SW480 (cell line): ENCODE measurements around the gene TPSG1.
A peak's percentile ranks its signal among the peaks of the same experiment; 100 is the strongest.
"Not testable (repeated sequence)": the region's sequence is repeated elsewhere in the genome, so short reads cannot be mapped to it uniquely, and the experiment has no call there.

ENCODE experiments used
- DNase-seq: peaks from one replicate; pipeline ENCODE4 v3.0.0-alpha.2; 2016; ENCODE audit warnings: low spot score

The TPSG1 gene

GRCh38 chr16:1230471-1231212 is 5.6 kb upstream of the TPSG1 start:
- not testable (repeated sequence) for DNase-seq

- DNase-seq: not testable (repeated sequence)
Observed at GRCh38 chr16:1230084-1230470, 5.0 kb upstream of the TPSG1 start, which contains the start of gene TPSB2. Gene TPSB2 (minus strand): TSS chr16:1230184. CDS start chr16:1229951, 233 bp downstream.

GRCh38 chr16:1229476-1229875 is 4.4 kb upstream of the TPSG1 start:
- DNase-seq: not testable (repeated sequence)

- not testable (repeated sequence) for DNase-seq
Observed at GRCh38 chr16:1228227-1228626, 3.2 kb upstream of the TPSG1 start.

GRCh38 chr16:1226692-1227091 is 1.6 kb upstream of the TPSG1 start:
- DNase-seq: not testable (repeated sequence)

GRCh38 chr16:1225728-1226311 is 752 bp upstream of the TPSG1 start:
- DNase-seq: peak; percentile 41

GRCh38 chr16:1224558-1224957 is 510 bp downstream of the TPSG1 start:
- no peak for DNase-seq

- DNase-seq: no peak
Observed at GRCh38 chr16:1223355-1224214, 1.5 kb downstream of the TPSG1 start.

- DNase-seq: no peak
Observed at GRCh38 chr16:1222553-1223354, 2.3 kb downstream of the TPSG1 start.

GRCh38 chr16:1221628-1222552 is 3.2 kb downstream of the TPSG1 start:
- no peak for DNase-seq

- no peak for DNase-seq
Observed at GRCh38 chr16:1220841-1221627, 4.0 kb downstream of the TPSG1 start.

GRCh38 chr16:1220098-1220728 is 4.9 kb downstream of the TPSG1 start:
- DNase-seq: no peak

GRCh38 chr16:1218930-1219611 is 6.0 kb downstream of the TPSG1 start:
- no peak for DNase-seq

- DNase-seq: no peak
Observed at GRCh38 chr16:1218061-1218929, 6.8 kb downstream of the TPSG1 start.

- no peak for DNase-seq
Observed at GRCh38 chr16:1217526-1217925, 7.5 kb downstream of the TPSG1 start.

GRCh38 chr16:1216681-1217400 is 8.2 kb downstream of the TPSG1 start:
- no peak for DNase-seq

- no peak for DNase-seq
Observed at GRCh38 chr16:1216296-1216619, 8.8 kb downstream of the TPSG1 start.
